ENCODE measurements around the gene VPS52.

- TF ChIP-seq CTCF (conservative IDR thresholded peaks at IDR 0.05) (no peak), EZH2 (IDR thresholded peaks at IDR 0.05; ENCODE audit: low read depth) (no peak)
Measured at GRCh38 chr6:33286946-33287914, 15.6 kb upstream of the VPS52 start.
